ENCODE measurements around the gene FBXL15.

DNA sequence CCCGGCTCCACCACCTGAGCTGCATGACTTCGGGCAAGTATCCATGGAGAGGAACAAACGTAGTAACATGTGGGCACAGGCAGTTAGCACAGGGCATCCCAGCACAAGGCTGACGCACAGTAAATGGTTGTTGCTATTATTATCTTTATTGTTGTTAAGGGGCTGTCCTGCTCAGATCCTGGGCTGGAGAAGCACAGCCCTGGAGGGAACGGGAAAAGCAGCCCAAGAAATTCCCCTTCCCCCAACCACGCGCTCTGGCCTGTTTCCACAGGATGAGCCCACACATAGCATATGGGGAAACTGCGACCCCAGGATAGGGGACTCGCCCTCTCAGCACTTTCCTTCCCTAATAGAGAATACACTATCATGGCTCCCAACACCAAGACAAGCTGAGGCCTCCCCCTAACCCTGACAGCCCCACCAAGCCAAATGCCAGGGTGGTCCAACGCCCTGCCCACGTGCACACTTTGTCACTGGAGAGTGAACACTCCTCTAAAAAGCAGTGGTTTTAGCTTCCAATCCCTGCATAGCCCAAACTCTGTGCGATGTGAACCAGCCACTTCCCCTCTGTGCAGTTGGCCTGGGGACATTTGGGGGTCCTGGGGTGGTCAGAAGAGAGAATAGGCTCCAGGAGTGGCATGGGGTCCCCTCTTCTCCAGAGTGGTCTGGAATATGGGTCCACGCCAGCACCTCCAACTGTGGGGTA is 13.1 kb upstream of the FBXL15 start:
- no peak for TF ChIP-seq POLR2A (IDR thresholded peaks at IDR 0.05)
- TF ChIP-seq, protein P1, sequence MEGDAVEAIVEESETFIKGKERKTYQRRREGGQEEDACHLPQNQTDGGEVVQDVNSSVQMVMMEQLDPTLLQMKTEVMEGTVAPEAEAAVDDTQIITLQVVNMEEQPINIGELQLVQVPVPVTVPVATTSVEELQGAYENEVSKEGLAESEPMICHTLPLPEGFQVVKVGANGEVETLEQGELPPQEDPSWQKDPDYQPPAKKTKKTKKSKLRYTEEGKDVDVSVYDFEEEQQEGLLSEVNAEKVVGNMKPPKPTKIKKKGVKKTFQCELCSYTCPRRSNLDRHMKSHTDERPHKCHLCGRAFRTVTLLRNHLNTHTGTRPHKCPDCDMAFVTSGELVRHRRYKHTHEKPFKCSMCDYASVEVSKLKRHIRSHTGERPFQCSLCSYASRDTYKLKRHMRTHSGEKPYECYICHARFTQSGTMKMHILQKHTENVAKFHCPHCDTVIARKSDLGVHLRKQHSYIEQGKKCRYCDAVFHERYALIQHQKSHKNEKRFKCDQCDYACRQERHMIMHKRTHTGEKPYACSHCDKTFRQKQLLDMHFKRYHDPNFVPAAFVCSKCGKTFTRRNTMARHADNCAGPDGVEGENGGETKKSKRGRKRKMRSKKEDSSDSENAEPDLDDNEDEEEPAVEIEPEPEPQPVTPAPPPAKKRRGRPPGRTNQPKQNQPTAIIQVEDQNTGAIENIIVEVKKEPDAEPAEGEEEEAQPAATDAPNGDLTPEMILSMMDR (IDR thresholded peaks at IDR 0.05 in 8 of 11, conservative IDR thresholded peaks at IDR 0.05 in 3 of 11): no peak
- TF ChIP-seq POLR2AphosphoS5 (IDR thresholded peaks at IDR 0.05): no peak
